Activated B cell treated with CpG ODN at 0.5 μM for 24 hours (primary cell): Measurements from ENCODE around the gene SDS. TPM values are rescaled to one million over a fixed set of nuclear protein-coding genes. Genes with fewer than 3 reads are reported as not detected.
A peak's percentile ranks its signal among the peaks of the same experiment; 100 is the strongest.

Experiments
- ATAC-seq: fragments of 200-7000 bp; cut with Tn5 transposase; one replicate; pipeline ENCODE4 v1.10.0; 2021; ENCODE audit warnings: low read depth, mild to moderate bottlenecking, moderate library complexity
- CTCF ChIA-PET: fragments of 350-600 bp; sonication (Branson Sonifier 250); formaldehyde crosslinking; loops from one replicate; lab custom pipeline; 2021; ENCODE audit warnings: antibody characterized with exemption; lab: Charles Lee
- POLR2A ChIA-PET: fragments of 350-600 bp; sonication (Branson Sonifier 250); formaldehyde crosslinking; loops from one replicate; lab custom pipeline; 2021; ENCODE audit warnings: antibody characterized with exemption; lab: Charles Lee
- DNase-seq: peaks from one replicate; pipeline ENCODE4 v3.0.0; 2022
- H3K27ac Mint-ChIP-seq: one replicate; pipeline ENCODE4 v1.8.0; 2020; ENCODE audit warnings: mixed read lengths
- H3K27me3 Mint-ChIP-seq: one replicate; pipeline ENCODE4 v1.8.0; 2021; ENCODE audit warnings: mixed read lengths
- H3K36me3 Mint-ChIP-seq: one replicate; pipeline ENCODE4 v1.8.0; 2021; ENCODE audit warnings: low read depth, mixed read lengths
- H3K4me1 Mint-ChIP-seq: one replicate; pipeline ENCODE4 v1.8.0; 2021; ENCODE audit warnings: mixed read lengths
- H3K4me3 Mint-ChIP-seq: one replicate; pipeline ENCODE4 v1.8.0; 2020; ENCODE audit warnings: mild to moderate bottlenecking, mixed read lengths
- H3K9me3 Mint-ChIP-seq: one replicate; pipeline ENCODE4 v1.8.0; 2020; ENCODE audit warnings: mixed read lengths
- CTCF ChIP-seq: fragments of 200-600 bp; IDR thresholded peaks from one replicate; pipeline ENCODE4 v1.8.0; 2022; ENCODE audit warnings: antibody characterized with exemption, mild to moderate bottlenecking
- intact Hi-C: fragments of 100-400 bp; cut with micrococcal nuclease; formaldehyde crosslinking; loops from one replicate; pipeline ENCODE4 v1.15.1; 2024
- total RNA-seq: library from RNA; stranded (reverse); gene quantifications from 2 replicates; pipeline ENCODE4 v1.2.3, GENCODE V29; 2022

SDS gene
- total RNA-seq, 1 donor from 2014 or later: not detected

- intact Hi-C loops: loop anchor here (1.0 to 2.0 kb wide), 2 partner anchors 63 to 88 kb away; partner anchors contain the start of gene PLBD2
These were observed 18.6 kb upstream of the SDS start, which contains the start of gene SDSL for GRCh38 chr12:113422030-113422885. SDSL (plus strand) TSS chr12:113422380; CDS start chr12:113427983, 5,603 bp downstream.

GRCh38 chr12:113420996-113421595, 17.4 kb upstream of the SDS start:
- no peaks in the 10 kb centered on the region for H3K36me3 Mint-ChIP-seq
- peaks cover 13% of the 10 kb centered on the region for H3K27me3 Mint-ChIP-seq
- POLR2A ChIA-PET: no interaction called here
- DNase-seq (no peak), ATAC-seq (no peak)
- intact Hi-C loops: no loop called here
- H3K27ac Mint-ChIP-seq: no peak overlapping the region
- CTCF ChIA-PET: no interaction called here
- no peak overlapping the region for H3K4me3 Mint-ChIP-seq
- H3K9me3 Mint-ChIP-seq: no peaks in the 10 kb centered on the region
- no peak for TF ChIP-seq CTCF
- peaks cover 26% of the 10 kb centered on the region for H3K4me1 Mint-ChIP-seq

More at GRCh38 chr12:113422030-113422885, 18.6 kb upstream of the SDS start, which contains the start of gene SDSL:
- Mint-ChIP-seq H3K27me3 (peaks cover 14% of the 10 kb centered on the region), H3K36me3 (no peaks in the 10 kb centered on the region), H3K4me1 (peaks cover 25% of the 10 kb centered on the region), H3K27ac (peak within 1 kb of the TSS; percentile 68), H3K4me3 (peak within 1 kb of the TSS; percentile 67), H3K9me3 (no peaks in the 10 kb centered on the region)
- ATAC-seq (peak; percentile 92), DNase-seq (peak; percentile 41)
- TF ChIP-seq CTCF: no peak
- ChIA-PET CTCF (interaction anchor here (0.6 kb wide), 1 partner anchor 315 kb away, joined by 3 read pairs; no protein-coding TSS in a partner anchor), POLR2A (interaction anchor here (0.7 to 1.0 kb wide), 4 partner anchors 38 to 214 kb away, joined by 3 to 6 read pairs (median 3); no protein-coding TSS in a partner anchor)

DNA sequence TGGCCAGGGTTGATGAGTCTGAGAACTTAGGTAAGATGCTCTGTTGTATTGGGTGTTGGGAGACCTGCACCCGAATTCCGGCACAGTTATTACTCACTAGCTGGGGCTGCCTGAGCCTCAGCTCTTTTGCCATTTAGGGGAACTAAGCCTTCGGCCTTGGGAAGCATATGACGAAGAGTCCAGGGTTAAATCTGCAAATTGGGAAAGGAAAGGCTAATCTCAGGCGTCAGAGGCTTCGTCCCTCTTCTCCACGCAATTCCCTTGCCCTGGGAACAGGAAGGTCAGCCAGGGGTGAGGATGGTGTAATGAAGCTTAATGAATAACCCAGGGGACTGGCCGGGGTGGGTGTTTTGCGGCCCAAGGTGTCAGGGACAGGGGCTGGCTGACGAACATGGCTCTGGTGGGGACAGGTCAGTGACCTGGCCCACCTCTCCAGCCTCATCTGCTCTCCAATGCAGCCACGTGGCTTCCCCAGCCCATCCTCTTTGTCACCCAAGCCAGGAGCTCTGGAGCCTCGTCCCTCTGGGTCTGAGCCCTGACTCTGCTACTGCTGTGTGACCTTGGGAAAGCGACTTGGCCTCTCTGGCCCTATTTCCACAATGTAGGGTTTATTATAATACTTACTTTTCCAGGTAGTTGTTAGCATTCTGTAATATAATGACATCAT, 14.7 kb upstream of the SDS start:
- Mint-ChIP-seq H3K27me3 (peaks cover 8% of the 10 kb centered on the region), H3K36me3 (no peaks in the 10 kb centered on the region), H3K4me3 (no peak overlapping the region), H3K27ac (no peak overlapping the region), H3K9me3 (no peaks in the 10 kb centered on the region), H3K4me1 (peaks cover 20% of the 10 kb centered on the region)
- CTCF ChIA-PET: no interaction called here
- no peak for TF ChIP-seq CTCF
- ATAC-seq: no peak
- intact Hi-C loops: no loop called here
- POLR2A ChIA-PET: no interaction called here
- DNase-seq: no peak

- intact Hi-C loops: no loop called here
- POLR2A ChIA-PET: interaction anchor here (0.6 kb wide), 1 partner anchor 241 kb away, joined by 5 read pairs; no protein-coding TSS in a partner anchor
- peak overlapping the region; percentile 46 for H3K27ac Mint-ChIP-seq
- H3K9me3 Mint-ChIP-seq: no peaks in the 10 kb centered on the region
- CTCF ChIA-PET: no interaction called here
- no peak overlapping the region for H3K4me3 Mint-ChIP-seq
- no peaks in the 10 kb centered on the region for H3K36me3 Mint-ChIP-seq
- TF ChIP-seq CTCF: no peak
- ATAC-seq (peak; percentile 58), DNase-seq (no peak)
- H3K4me1 Mint-ChIP-seq: peaks cover 9% of the 10 kb centered on the region
- peaks cover 12% of the 10 kb centered on the region for H3K27me3 Mint-ChIP-seq
These were observed 12.5 kb upstream of the SDS start for GRCh38 chr12:113416091-113416754.
